Stomach (tissue), 9 donors: ENCODE measurements around the gene SLC6A3. TPM values are rescaled to one million over a fixed set of nuclear protein-coding genes. Genes with fewer than 3 reads are reported as not detected.
"Not testable (repeated sequence)": the region's sequence is repeated elsewhere in the genome, so short reads cannot be mapped to it uniquely, and the experiment has no call there.

Experiments
- DNase-seq, 2 donors: peaks; one replicate each; pipeline versions ENCODE4 v3.0.0 to v3.0.0-alpha.2; 2013 to 2019
- H3K27ac ChIP-seq, 5 donors: fragments of 200-600 bp in 4 of 5; sonication (generic) in 4 of 5; one replicate each; pipeline ENCODE4 v1.5.1; 2013 to 2019; ENCODE audit warnings: mild to moderate bottlenecking in 1 of 5, moderate library complexity in 1 of 5
- H3K27me3 ChIP-seq, 3 donors: fragments of 200-600 bp; sonication (generic); one replicate each; pipeline ENCODE4 v1.5.1; 2017 to 2019; ENCODE audit warnings: mixed run types in 1 of 3
- H3K36me3 ChIP-seq, 4 donors: fragments of 200-600 bp; sonication (generic); 1 replicate in 3 of 4; 2 replicates in 1 of 4; pipeline ENCODE4 v1.5.1; 2016 to 2019
- H3K4me1 ChIP-seq, 4 donors: fragments of 200-600 bp; sonication (generic); one replicate each; pipeline ENCODE4 v1.5.1; 2016 to 2019
- H3K4me3 ChIP-seq, 4 donors: fragments of 200-600 bp; sonication (generic) in 3 of 4; one replicate each; pipeline ENCODE4 v1.5.1; 2016 to 2019; ENCODE audit warnings: mild to moderate bottlenecking in 1 of 4
- H3K9me3 ChIP-seq, 4 donors: fragments of 200-600 bp; sonication (generic); one replicate each; pipeline ENCODE4 v1.5.1; 2016 to 2019
- EP300 ChIP-seq: sonication (generic); formaldehyde crosslinking; IDR thresholded peaks from one replicate; pipeline ENCODE4 v1.6.1; 2017; ENCODE audit warnings: antibody characterized with exemption
- POLR2A ChIP-seq, 4 donors: fragments of 450-650 bp; IDR thresholded peaks; one replicate each; pipeline ENCODE4 v1.6.1; 2016; ENCODE audit warnings: antibody characterized with exemption in 4 of 4, control low read depth in 2 of 4, mild to moderate bottlenecking in 1 of 4, moderate library complexity in 1 of 4
- POLR2AphosphoS5 ChIP-seq, 3 donors: sonication (generic); formaldehyde crosslinking; IDR thresholded peaks; one replicate each; pipeline ENCODE4 v1.6.1; 2016; ENCODE audit warnings: antibody characterized with exemption in 3 of 3
- WGBS, 5 donors: extraction: QIAGEN DNeasy Blood & Tissue Kit in 3 of 5; methylation state at CpG; one replicate each; pipeline versions ENCODE4 v1.1.5 to v1.1.7; 2013 to 2018; 5-methylcytosine and 5-hydroxymethylcytosine counted together
- intact Hi-C: fragments of 100-400 bp; cut with DNase I; formaldehyde crosslinking; loops from one replicate; pipeline ENCODE4 v1.15.1; 2023; ENCODE audit warnings: low total_unique reads
- polyA plus RNA-seq, 3 donors: library from polyadenylated mRNA; stranded (reverse); fragments of 200-250 nt; gene quantifications; one replicate each; pipeline ENCODE4 v1.2.3, GENCODE V29; 2013
- total RNA-seq, 5 donors: library from RNA; depleted of rRNA; stranded (reverse); fragments of >200 nt; gene quantifications; one replicate each; pipeline versions ENCODE4 v1.1.0 to v1.2.3, GENCODE V29; 2014 to 2016
- TF ChIP-seq, protein P1 (sequence below), 7 experiments: fragments of 450-650 bp in 4 of 7; fragments of 200-600 bp in 3 of 7; sonication (generic) in 3 of 7; IDR thresholded peaks; one replicate each; pipeline ENCODE4 v1.5.1; 2016 to 2019; ENCODE audit warnings: antibody characterized with exemption in 7 of 7, control low read depth in 2 of 7, mild to moderate bottlenecking in 1 of 7
- donor health status: healthy with polysubstance abuse.
- donor health status: Bipolar disorder and iron deficiency.
- donor health status: healthy.

The SLC6A3 gene
- total and polyA plus RNA-seq, 8 donors = 0.05 TPM; not detected in 7

DNA sequence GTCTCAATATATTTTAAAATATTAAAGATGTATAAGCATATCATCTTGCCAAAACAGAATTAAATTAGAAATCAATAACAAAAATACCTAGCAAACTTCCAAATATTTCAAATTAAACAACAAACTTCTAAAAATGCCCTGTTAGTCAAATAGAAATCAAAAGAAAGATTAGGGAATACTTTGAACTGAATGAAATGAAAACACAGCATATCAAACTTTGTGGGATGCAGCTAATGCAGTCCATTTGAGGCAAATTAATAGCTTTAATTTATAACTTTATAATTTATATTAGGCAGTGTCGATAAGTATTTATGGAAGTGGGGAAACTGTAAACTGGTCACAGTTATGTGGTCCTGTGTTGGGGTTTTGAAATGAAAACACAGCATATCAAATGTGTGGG, 17.1 kb downstream of the SLC6A3 start:
- Histone ChIP-seq H3K36me3 (no peaks in the 10 kb centered on the region), H3K27me3 (peaks cover 0 to 15% (median 0%) of the 10 kb centered on the region in 3 donors), H3K27ac (no peak overlapping the region), H3K9me3 (peaks cover 5 to 61% (median 40%) of the 10 kb centered on the region in 4 donors), H3K4me1 (no peaks in the 10 kb centered on the region), H3K4me3 (no peak overlapping the region)
- 70 to 91% (median 85%) methylated on average over 1 of the region's 1 CpG for WGBS, 5 donors
- TF ChIP-seq EP300 (no peak), POLR2A (IDR thresholded peaks at IDR 0.05) (no peak), POLR2AphosphoS5 (IDR thresholded peaks at IDR 0.05) (no peak)
- TF ChIP-seq, protein P1, sequence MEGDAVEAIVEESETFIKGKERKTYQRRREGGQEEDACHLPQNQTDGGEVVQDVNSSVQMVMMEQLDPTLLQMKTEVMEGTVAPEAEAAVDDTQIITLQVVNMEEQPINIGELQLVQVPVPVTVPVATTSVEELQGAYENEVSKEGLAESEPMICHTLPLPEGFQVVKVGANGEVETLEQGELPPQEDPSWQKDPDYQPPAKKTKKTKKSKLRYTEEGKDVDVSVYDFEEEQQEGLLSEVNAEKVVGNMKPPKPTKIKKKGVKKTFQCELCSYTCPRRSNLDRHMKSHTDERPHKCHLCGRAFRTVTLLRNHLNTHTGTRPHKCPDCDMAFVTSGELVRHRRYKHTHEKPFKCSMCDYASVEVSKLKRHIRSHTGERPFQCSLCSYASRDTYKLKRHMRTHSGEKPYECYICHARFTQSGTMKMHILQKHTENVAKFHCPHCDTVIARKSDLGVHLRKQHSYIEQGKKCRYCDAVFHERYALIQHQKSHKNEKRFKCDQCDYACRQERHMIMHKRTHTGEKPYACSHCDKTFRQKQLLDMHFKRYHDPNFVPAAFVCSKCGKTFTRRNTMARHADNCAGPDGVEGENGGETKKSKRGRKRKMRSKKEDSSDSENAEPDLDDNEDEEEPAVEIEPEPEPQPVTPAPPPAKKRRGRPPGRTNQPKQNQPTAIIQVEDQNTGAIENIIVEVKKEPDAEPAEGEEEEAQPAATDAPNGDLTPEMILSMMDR (IDR thresholded peaks at IDR 0.05) = no peak
- no peak for DNase-seq
- intact Hi-C loops = no loop called here

DNA sequence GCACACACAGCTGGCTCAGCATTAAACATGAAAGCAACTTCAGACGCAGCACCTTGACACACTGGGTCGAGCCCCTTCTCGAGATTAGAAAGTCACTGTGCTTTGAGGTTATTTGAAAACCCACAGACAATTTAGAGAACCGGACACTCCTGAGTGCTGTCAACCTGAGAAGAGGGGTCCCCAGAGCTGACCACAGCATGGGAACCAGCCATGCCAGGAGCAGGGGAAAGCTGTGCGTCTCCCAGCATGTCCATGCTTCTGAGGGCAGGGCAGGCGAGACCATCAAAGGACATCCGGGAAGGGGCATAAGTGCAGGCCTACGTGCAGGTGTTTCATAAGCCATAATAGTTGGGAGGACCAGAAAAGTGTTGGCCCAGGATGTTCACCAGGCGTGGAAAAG, 20.5 kb downstream of the SLC6A3 start:
- 78 to 88% (median 85%) methylated on average over 9 of the region's 9 CpGs for WGBS, 5 donors
- intact Hi-C loops = no loop called here
- Histone ChIP-seq H3K27ac (no peak overlapping the region), H3K27me3 (peaks cover 0 to 21% (median 0%) of the 10 kb centered on the region in 3 donors), H3K36me3 (no peaks in the 10 kb centered on the region), H3K4me1 (no peaks in the 10 kb centered on the region), H3K9me3 (peaks cover 5 to 46% (median 36%) of the 10 kb centered on the region in 4 donors), H3K4me3 (no peak overlapping the region)
- no peak for DNase-seq
- TF ChIP-seq, protein P1 (IDR thresholded peaks at IDR 0.05) = no peak
- TF ChIP-seq EP300 (no peak), POLR2A (IDR thresholded peaks at IDR 0.05) (no peak), POLR2AphosphoS5 (IDR thresholded peaks at IDR 0.05) (no peak)

DNA sequence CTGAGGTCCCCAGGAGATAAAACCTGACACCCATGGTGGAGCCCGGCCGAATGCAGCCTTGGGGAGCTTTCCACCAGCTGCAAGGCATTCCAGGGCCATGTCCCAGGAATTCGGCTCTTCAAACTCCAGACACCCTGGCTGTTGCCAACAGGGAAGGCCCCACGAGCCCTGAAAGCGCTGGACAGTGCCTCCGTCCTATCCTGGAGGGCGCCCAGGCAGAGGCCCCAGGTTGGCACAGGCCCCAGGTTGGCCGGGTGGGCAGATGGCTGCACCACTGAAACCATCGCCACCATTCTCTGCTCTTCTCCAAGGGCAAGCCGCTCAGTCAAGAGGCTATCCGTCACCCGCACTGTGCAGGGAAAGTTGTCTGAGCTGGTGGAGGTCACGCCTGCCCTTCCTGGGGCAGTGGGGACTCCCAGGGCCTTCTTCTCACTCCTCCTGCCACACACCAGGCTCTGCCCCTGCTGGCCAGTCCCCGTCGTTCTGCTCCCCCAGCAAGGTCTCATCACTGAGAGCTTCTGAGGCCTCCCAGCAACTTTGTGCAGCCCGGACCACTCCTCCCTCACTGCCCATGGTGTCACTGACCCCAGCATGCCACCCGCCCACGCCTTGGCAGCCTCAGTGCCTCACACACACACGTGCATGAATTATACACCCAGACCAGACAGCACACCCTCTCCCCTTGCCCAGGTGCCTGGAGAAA, 21.2 kb downstream of the SLC6A3 start:
- TF ChIP-seq, protein P1 (IDR thresholded peaks at IDR 0.05) = no peak
- TF ChIP-seq POLR2A (IDR thresholded peaks at IDR 0.05) (no peak), POLR2AphosphoS5 (IDR thresholded peaks at IDR 0.05) (no peak), EP300 (no peak)
- no peaks in the 10 kb centered on the region for H3K36me3 ChIP-seq
- H3K9me3 ChIP-seq = peaks cover 5 to 40% (median 29%) of the 10 kb centered on the region in 4 donors
- no peak for DNase-seq
- peaks cover 0 to 21% (median 0%) of the 10 kb centered on the region in 3 donors for H3K27me3 ChIP-seq
- no peaks in the 10 kb centered on the region for H3K4me1 ChIP-seq
- WGBS, 5 donors = 74 to 80% (median 79%) methylated on average over 17 to 19 of the region's 19 CpGs
- intact Hi-C loops = no loop called here
- H3K27ac ChIP-seq = no peak overlapping the region
- no peak overlapping the region for H3K4me3 ChIP-seq

GRCh38 chr5:1422522-1422921, 22.7 kb downstream of the SLC6A3 start:
- H3K27ac ChIP-seq, H3K36me3 ChIP-seq, H3K4me1 ChIP-seq, H3K4me3 ChIP-seq, DNase-seq, intact Hi-C loops: not testable (repeated sequence)
- 78 to 89% (median 81%) methylated on average over 4 to 12 of the region's 13 CpGs; no CpG with 5 or more reads in 1 of the 5 donors for WGBS, 5 donors
- peaks cover 0 to 21% (median 0%) of the 10 kb centered on the region in 3 donors for H3K27me3 ChIP-seq
- peaks cover 0 to 25% (median 14%) of the 10 kb centered on the region in 4 donors for H3K9me3 ChIP-seq
